Esophagus muscularis mucosa (tissue), 4 donors: ENCODE results near the gene DGKB. TPM values are rescaled to one million over a fixed set of nuclear protein-coding genes. Genes with fewer than 3 reads are reported as not detected.

Experiments used
- DNase-seq: peaks from one replicate; pipeline ENCODE4 v3.0.0-alpha.2; 2017; ENCODE audit errors: extremely low spot score
- H3K27ac ChIP-seq, 4 donors: fragments of 200-600 bp; sonication (generic); replicated peaks in 1 of 4; 1 replicate in 3 of 4; 2 replicates in 1 of 4; pipeline ENCODE4 v1.5.1; 2016 to 2019; ENCODE audit warnings: mild to moderate bottlenecking in 1 of 4
- H3K27me3 ChIP-seq, 4 donors: fragments of 200-600 bp; sonication (generic); one replicate each; pipeline versions ENCODE4 v1.5.1 to v1.6.0; 2016 to 2019
- H3K36me3 ChIP-seq, 4 donors: fragments of 200-600 bp; sonication (generic); one replicate each; pipeline ENCODE4 v1.5.1; 2016 to 2019
- H3K4me1 ChIP-seq, 4 donors: fragments of 200-600 bp; sonication (generic); one replicate each; pipeline ENCODE4 v1.5.1; 2016 to 2019
- H3K4me3 ChIP-seq, 4 donors: fragments of 200-600 bp; sonication (generic); 1 replicate in 2 of 4; 2 replicates in 2 of 4; pipeline ENCODE4 v1.5.1; 2016 to 2019; ENCODE audit warnings: mild to moderate bottlenecking in 4 of 4, moderate library complexity in 1 of 4
- H3K9me3 ChIP-seq, 4 donors: fragments of 200-600 bp; sonication (generic); 1 replicate in 3 of 4; 2 replicates in 1 of 4; pipeline ENCODE4 v1.5.1; 2016 to 2019
- EP300 ChIP-seq: sonication (generic); formaldehyde crosslinking; IDR thresholded peaks from one replicate; pipeline ENCODE4 v1.6.1; 2017; ENCODE audit warnings: antibody characterized with exemption
- POLR2A ChIP-seq: fragments of 450-650 bp; IDR thresholded peaks from one replicate; pipeline ENCODE4 v1.6.1; 2017; ENCODE audit warnings: antibody characterized with exemption, moderate library complexity, mild to moderate bottlenecking, low read depth
- POLR2AphosphoS5 ChIP-seq, 2 donors: sonication (generic); formaldehyde crosslinking; IDR thresholded peaks; one replicate each; pipeline ENCODE4 v1.6.1; 2017; ENCODE audit warnings: antibody characterized with exemption in 2 of 2
- WGBS: methylation state at CpG from one replicate; pipeline ENCODE4 v1.1.5; 2018; 5-methylcytosine and 5-hydroxymethylcytosine counted together
- intact Hi-C: fragments of 100-400 bp; cut with DNase I; formaldehyde crosslinking; loops from one replicate; pipeline ENCODE4 v1.15.1; 2023
- total RNA-seq, 4 donors: library from RNA; depleted of rRNA; stranded (reverse); fragments of >200 nt; gene quantifications; one replicate each; pipeline versions ENCODE4 v1.1.0 to v1.2.1, GENCODE V29; 2016
- TF ChIP-seq, protein P1 (sequence below), 3 experiments: fragments of 200-600 bp in 2 of 3; fragments of 450-650 bp in 1 of 3; sonication (generic) in 2 of 3; IDR thresholded peaks; one replicate each; pipeline ENCODE4 v1.5.1; 2017 to 2019; ENCODE audit warnings: antibody characterized with exemption in 3 of 3, mild to moderate bottlenecking in 2 of 3, moderate library complexity in 1 of 3

The DGKB gene
- total RNA-seq, 4 donors from 2014 or later, result 10.4 to 18.5 (median 16.0) TPM

GRCh38 chr7:14635955-14636354, 266.6 kb downstream of the DGKB start:
- 77% methylated on average over 4 of the region's 4 CpGs for WGBS
- TF ChIP-seq, protein P1, sequence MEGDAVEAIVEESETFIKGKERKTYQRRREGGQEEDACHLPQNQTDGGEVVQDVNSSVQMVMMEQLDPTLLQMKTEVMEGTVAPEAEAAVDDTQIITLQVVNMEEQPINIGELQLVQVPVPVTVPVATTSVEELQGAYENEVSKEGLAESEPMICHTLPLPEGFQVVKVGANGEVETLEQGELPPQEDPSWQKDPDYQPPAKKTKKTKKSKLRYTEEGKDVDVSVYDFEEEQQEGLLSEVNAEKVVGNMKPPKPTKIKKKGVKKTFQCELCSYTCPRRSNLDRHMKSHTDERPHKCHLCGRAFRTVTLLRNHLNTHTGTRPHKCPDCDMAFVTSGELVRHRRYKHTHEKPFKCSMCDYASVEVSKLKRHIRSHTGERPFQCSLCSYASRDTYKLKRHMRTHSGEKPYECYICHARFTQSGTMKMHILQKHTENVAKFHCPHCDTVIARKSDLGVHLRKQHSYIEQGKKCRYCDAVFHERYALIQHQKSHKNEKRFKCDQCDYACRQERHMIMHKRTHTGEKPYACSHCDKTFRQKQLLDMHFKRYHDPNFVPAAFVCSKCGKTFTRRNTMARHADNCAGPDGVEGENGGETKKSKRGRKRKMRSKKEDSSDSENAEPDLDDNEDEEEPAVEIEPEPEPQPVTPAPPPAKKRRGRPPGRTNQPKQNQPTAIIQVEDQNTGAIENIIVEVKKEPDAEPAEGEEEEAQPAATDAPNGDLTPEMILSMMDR (IDR thresholded peaks at IDR 0.05), result no peak
- TF ChIP-seq EP300 (no peak), POLR2A (no peak), POLR2AphosphoS5 (IDR thresholded peaks at IDR 0.05) (no peak)
- Histone ChIP-seq H3K36me3 (no peaks in the 10 kb centered on the region), H3K27me3 (no peaks in the 10 kb centered on the region), H3K4me3 (no peak overlapping the region), H3K4me1 (peaks cover 0 to 16% (median 13%) of the 10 kb centered on the region in 4 donors), H3K9me3 (no peaks in the 10 kb centered on the region), H3K27ac (no peak overlapping the region)
- intact Hi-C loops, result no loop called here
- no peak for DNase-seq

- TF ChIP-seq POLR2AphosphoS5 (IDR thresholded peaks at IDR 0.05) (no peak), EP300 (no peak), POLR2A (no peak)
- TF ChIP-seq, protein P1 (IDR thresholded peaks at IDR 0.05), result no peak
- no peaks in the 10 kb centered on the region for H3K9me3 ChIP-seq
- no peak overlapping the region for H3K4me3 ChIP-seq
- H3K4me1 ChIP-seq, result no peaks in the 10 kb centered on the region
- no peak for DNase-seq
- no peak overlapping the region for H3K27ac ChIP-seq
- 82% methylated on average over 2 of the region's 2 CpGs for WGBS
- no peaks in the 10 kb centered on the region for H3K36me3 ChIP-seq
- no peaks in the 10 kb centered on the region for H3K27me3 ChIP-seq
- intact Hi-C loops, result no loop called here
Observed at GRCh38 chr7:14630048-14630447, 272.5 kb downstream of the DGKB start.

GRCh38 chr7:14628516-14628915, 274.0 kb downstream of the DGKB start:
- no peaks in the 10 kb centered on the region for H3K36me3 ChIP-seq
- no peak overlapping the region for H3K27ac ChIP-seq
- H3K9me3 ChIP-seq, result no peaks in the 10 kb centered on the region
- no peak for TF ChIP-seq EP300
- no peak for TF ChIP-seq POLR2A
- no peak for TF ChIP-seq POLR2AphosphoS5 (IDR thresholded peaks at IDR 0.05)
- TF ChIP-seq, protein P1 (IDR thresholded peaks at IDR 0.05), result no peak
- H3K4me3 ChIP-seq, result no peak overlapping the region
- DNase-seq, result no peak
- no peaks in the 10 kb centered on the region for H3K27me3 ChIP-seq
- H3K4me1 ChIP-seq, result no peaks in the 10 kb centered on the region
- intact Hi-C loops, result no loop called here
- 97% methylated on average over 1 of the region's 1 CpG for WGBS

DNA sequence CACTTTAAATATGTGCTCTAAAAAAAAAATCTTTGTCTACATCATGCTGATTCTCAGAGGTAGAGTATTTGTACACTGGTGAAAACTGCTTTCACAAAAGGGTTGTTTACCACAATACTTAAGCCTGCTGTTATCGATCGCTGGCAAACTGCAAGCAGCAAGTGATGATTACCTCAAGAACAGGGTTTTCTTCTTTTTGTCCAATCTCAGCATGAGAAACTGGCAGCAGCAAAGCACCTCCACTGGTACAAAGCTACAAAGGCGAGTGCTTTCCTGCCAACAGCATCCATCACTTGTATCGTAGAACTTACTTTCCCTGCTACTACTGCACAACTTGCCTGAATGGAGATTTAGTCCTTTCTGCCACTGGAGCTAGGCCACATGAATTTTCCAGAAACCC, 276.5 kb downstream of the DGKB start:
- TF ChIP-seq POLR2AphosphoS5 (IDR thresholded peaks at IDR 0.05) (no peak), EP300 (no peak), POLR2A (no peak)
- TF ChIP-seq, protein P1 (IDR thresholded peaks at IDR 0.05), result no peak
- no peaks in the 10 kb centered on the region for H3K36me3 ChIP-seq
- no peak overlapping the region for H3K27ac ChIP-seq
- no peak overlapping the region for H3K4me3 ChIP-seq
- 88% methylated on average over 4 of the region's 4 CpGs for WGBS
- no peaks in the 10 kb centered on the region for H3K9me3 ChIP-seq
- no peak for DNase-seq
- intact Hi-C loops, result no loop called here
- H3K4me1 ChIP-seq, result no peaks in the 10 kb centered on the region
- no peaks in the 10 kb centered on the region for H3K27me3 ChIP-seq

- Histone ChIP-seq H3K4me1 (no peaks in the 10 kb centered on the region), H3K27me3 (no peaks in the 10 kb centered on the region), H3K36me3 (no peaks in the 10 kb centered on the region), H3K9me3 (no peaks in the 10 kb centered on the region), H3K4me3 (no peak overlapping the region), H3K27ac (no peak overlapping the region)
- TF ChIP-seq EP300 (no peak), POLR2A (no peak), POLR2AphosphoS5 (IDR thresholded peaks at IDR 0.05) (no peak)
- TF ChIP-seq, protein P1 (IDR thresholded peaks at IDR 0.05), result no peak
- intact Hi-C loops, result no loop called here
- no peak for DNase-seq
Observed at GRCh38 chr7:14622559-14622958, 280.0 kb downstream of the DGKB start.
